Measurements from ENCODE around the gene FRMD6. TPM values are rescaled to one million over a fixed set of nuclear protein-coding genes. Genes with fewer than 3 reads are reported as not detected.

The FRMD6 gene
- total RNA-seq, 1 experiment from 2014 or later = 11.4 TPM

- intact Hi-C loops (cut with micrococcal nuclease) = no loop called here
- no peak for TF ChIP-seq YY1 (IDR thresholded peaks at IDR 0.05; ENCODE audit: extremely low read depth, insufficient replicate concordance, low read depth, low read length)
- no peak for TF ChIP-seq CBX3 (IDR thresholded peaks at IDR 0.05; ENCODE audit: low read depth)
- no peak for TF ChIP-seq SIN3A (IDR thresholded peaks at IDR 0.05; ENCODE audit: low read depth)
- no peak for TF ChIP-seq MAX (IDR thresholded peaks at IDR 0.05)
- Histone ChIP-seq H2AFZ (ENCODE audit: low read depth, low read length, poor library complexity, severe bottlenecking) (no peak overlapping the region), H3K27ac (ENCODE audit: low read depth, low read length) (no peak overlapping the region), H3K4me2 (ENCODE audit: low read length) (no peak overlapping the region), H3K36me3 (ENCODE audit: control insufficient read depth in 1 of 2, insufficient read depth in 2 of 2, low read length in 2 of 2) (no peaks in the 10 kb centered on the region), H3K9me2 (ENCODE audit: insufficient read depth) (no peaks in the 10 kb centered on the region), H3K27me3 (ENCODE audit: insufficient read depth, low read length) (no peaks in the 10 kb centered on the region), H3K4me3 (replicated peaks in 1 of 2; ENCODE audit: low read depth in 1 of 2, low read length in 2 of 2) (no peak overlapping the region), H3K79me2 (ENCODE audit: insufficient read depth, low read length) (no peaks in the 10 kb centered on the region), H4K20me1 (ENCODE audit: insufficient read depth) (no peaks in the 10 kb centered on the region), H3K9ac (ENCODE audit: low read length) (no peak overlapping the region), H3K4me1 (ENCODE audit: control insufficient read depth in 1 of 2, insufficient read depth in 2 of 2, low read length in 2 of 2) (no peaks in the 10 kb centered on the region), H3K9me3 (ENCODE audit: control insufficient read depth in 1 of 2, insufficient read depth in 1 of 2, low read depth in 1 of 2, low read length in 2 of 2) (no peaks in the 10 kb centered on the region)
- CTCF ChIA-PET = interaction anchor here (2.1 kb wide), 1 partner anchor 12 kb away, joined by 6 read pairs; the partner anchor contains the start of gene FRMD6
- no peak for ATAC-seq
- RAD21 ChIA-PET (ENCODE audit: low non-redundant PET in 1 of 2, low total read pairs in 2 of 2, uncharacterized antibody in 2 of 2, unreplicated experiment in 2 of 2) = no interaction called here
- POLR2A ChIA-PET = no interaction called here
- no TSS peak for BruUV-seq (replicated peaks)
- DNase-seq (ENCODE audit: low read depth, low spot score) = no peak
Observed at GRCh38 chr14:51663783-51664326, 12.1 kb downstream of the FRMD6 start.

GRCh38 chr14:51666070-51666469 lies 14.4 kb downstream of the FRMD6 start:
- Histone ChIP-seq H2AFZ (ENCODE audit: low read depth, low read length, poor library complexity, severe bottlenecking) (no peak overlapping the region), H3K9ac (ENCODE audit: low read length) (no peak overlapping the region), H3K27me3 (ENCODE audit: insufficient read depth, low read length) (no peaks in the 10 kb centered on the region), H3K36me3 (ENCODE audit: control insufficient read depth in 1 of 2, insufficient read depth in 2 of 2, low read length in 2 of 2) (no peaks in the 10 kb centered on the region), H3K9me3 (ENCODE audit: control insufficient read depth in 1 of 2, insufficient read depth in 1 of 2, low read depth in 1 of 2, low read length in 2 of 2) (no peaks in the 10 kb centered on the region), H3K4me3 (replicated peaks in 1 of 2; ENCODE audit: low read depth in 1 of 2, low read length in 2 of 2) (no peak overlapping the region), H4K20me1 (ENCODE audit: insufficient read depth) (no peaks in the 10 kb centered on the region), H3K4me2 (ENCODE audit: low read length) (no peak overlapping the region), H3K4me1 (ENCODE audit: control insufficient read depth in 1 of 2, insufficient read depth in 2 of 2, low read length in 2 of 2) (no peaks in the 10 kb centered on the region), H3K79me2 (ENCODE audit: insufficient read depth, low read length) (no peaks in the 10 kb centered on the region), H3K27ac (ENCODE audit: low read depth, low read length) (no peak overlapping the region), H3K9me2 (ENCODE audit: insufficient read depth) (no peaks in the 10 kb centered on the region)
- ChIA-PET RAD21 (ENCODE audit: low non-redundant PET in 1 of 2, low total read pairs in 2 of 2, uncharacterized antibody in 2 of 2, unreplicated experiment in 2 of 2) (no interaction called here), CTCF (no interaction called here), POLR2A (no interaction called here)
- BruUV-seq (replicated peaks) = no TSS peak
- DNase-seq (ENCODE audit: low read depth, low spot score) (no peak), ATAC-seq (no peak)
- TF ChIP-seq EZH2phosphoT487 (IDR thresholded peaks at IDR 0.05; ENCODE audit: borderline replicate concordance) (no peak), SIN3A (IDR thresholded peaks at IDR 0.05; ENCODE audit: low read depth) (no peak), POLR2A (IDR thresholded peaks at IDR 0.05; ENCODE audit: borderline replicate concordance, extremely low read depth, insufficient read depth, insufficient read length) (no peak), ATF3 (IDR thresholded peaks at IDR 0.05) (no peak)
- intact Hi-C loops (cut with micrococcal nuclease) = no loop called here

All from HCT116 (cell line).